Measurements from ENCODE around the gene NEDD4.

Gene NEDD4

DNA sequence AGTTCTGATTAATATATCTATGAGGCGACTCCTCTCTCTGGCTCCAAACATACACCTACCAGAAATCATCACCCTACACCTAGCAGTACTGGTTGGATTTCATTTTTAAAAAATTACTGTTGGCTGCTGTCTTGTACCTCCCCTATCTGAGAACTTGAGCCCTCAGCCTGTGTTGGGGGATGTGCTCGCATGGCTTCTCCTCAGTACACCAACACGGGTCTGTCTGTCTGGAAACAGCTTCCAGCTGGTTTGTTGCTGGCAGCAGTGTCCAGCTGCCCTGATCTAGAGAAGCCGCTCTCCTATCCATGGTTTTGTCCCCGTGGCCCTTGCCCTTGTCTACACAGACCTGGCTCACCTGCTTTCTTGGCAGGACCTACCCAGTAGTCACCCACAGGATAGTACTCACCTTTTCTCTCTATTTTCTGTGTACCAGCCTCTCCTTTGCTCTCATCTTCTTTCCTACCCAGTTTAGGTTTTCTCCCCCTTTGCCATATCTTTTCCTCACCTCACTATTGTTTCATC lies 43.2 kb upstream of the NEDD4 start:
- TF ChIP-seq POLR2A (IDR thresholded peaks at IDR 0.05; ENCODE audit: extremely low read depth, insufficient read length) (no peak), MYC (IDR thresholded peaks at IDR 0.05; ENCODE audit: low read depth, low read length) (no peak)
- TF ChIP-seq, protein P1, sequence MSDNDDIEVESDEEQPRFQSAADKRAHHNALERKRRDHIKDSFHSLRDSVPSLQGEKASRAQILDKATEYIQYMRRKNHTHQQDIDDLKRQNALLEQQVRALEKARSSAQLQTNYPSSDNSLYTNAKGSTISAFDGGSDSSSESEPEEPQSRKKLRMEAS (IDR thresholded peaks at IDR 0.05; ENCODE audit: low read depth, low read length) = no peak
- TF ChIP-seq, protein P2, sequence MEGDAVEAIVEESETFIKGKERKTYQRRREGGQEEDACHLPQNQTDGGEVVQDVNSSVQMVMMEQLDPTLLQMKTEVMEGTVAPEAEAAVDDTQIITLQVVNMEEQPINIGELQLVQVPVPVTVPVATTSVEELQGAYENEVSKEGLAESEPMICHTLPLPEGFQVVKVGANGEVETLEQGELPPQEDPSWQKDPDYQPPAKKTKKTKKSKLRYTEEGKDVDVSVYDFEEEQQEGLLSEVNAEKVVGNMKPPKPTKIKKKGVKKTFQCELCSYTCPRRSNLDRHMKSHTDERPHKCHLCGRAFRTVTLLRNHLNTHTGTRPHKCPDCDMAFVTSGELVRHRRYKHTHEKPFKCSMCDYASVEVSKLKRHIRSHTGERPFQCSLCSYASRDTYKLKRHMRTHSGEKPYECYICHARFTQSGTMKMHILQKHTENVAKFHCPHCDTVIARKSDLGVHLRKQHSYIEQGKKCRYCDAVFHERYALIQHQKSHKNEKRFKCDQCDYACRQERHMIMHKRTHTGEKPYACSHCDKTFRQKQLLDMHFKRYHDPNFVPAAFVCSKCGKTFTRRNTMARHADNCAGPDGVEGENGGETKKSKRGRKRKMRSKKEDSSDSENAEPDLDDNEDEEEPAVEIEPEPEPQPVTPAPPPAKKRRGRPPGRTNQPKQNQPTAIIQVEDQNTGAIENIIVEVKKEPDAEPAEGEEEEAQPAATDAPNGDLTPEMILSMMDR (IDR thresholded peaks at IDR 0.05; ENCODE audit: low read depth, low read length) = no peak
- H3K4me3 ChIP-seq (ENCODE audit: low read depth, low read length) = no peak overlapping the region
- DNase-seq (ENCODE audit: low read depth) = no peak

DNA sequence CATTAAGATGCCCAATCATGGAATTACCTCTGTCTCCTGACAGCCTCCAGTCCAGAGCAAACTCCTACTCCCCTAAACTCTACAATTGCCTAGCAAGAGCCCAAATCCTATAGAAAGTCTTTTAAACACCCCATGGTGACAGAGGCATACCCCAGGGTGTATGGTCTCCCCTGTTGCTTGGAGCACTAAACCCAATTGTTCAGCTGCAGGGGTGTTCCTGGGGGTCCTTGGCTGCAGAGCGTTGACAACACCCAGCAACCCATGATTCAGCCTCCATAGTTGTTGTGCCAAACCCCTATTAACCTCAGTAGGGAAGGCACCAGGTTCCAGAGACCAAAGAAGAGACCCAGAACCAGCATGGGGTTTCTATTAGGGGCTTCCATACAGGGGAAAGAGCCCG lies 41.8 kb upstream of the NEDD4 start:
- DNase-seq (ENCODE audit: low read depth) = no peak
- TF ChIP-seq MYC (IDR thresholded peaks at IDR 0.05; ENCODE audit: low read depth, low read length) = no peak
- TF ChIP-seq, protein P1 (IDR thresholded peaks at IDR 0.05; ENCODE audit: low read depth, low read length) = no peak
- TF ChIP-seq, protein P2 (IDR thresholded peaks at IDR 0.05; ENCODE audit: low read depth, low read length) = no peak
- no peak for TF ChIP-seq POLR2A (IDR thresholded peaks at IDR 0.05; ENCODE audit: extremely low read depth, insufficient read length)
- no peak overlapping the region for H3K4me3 ChIP-seq (ENCODE audit: low read depth, low read length)

DNA sequence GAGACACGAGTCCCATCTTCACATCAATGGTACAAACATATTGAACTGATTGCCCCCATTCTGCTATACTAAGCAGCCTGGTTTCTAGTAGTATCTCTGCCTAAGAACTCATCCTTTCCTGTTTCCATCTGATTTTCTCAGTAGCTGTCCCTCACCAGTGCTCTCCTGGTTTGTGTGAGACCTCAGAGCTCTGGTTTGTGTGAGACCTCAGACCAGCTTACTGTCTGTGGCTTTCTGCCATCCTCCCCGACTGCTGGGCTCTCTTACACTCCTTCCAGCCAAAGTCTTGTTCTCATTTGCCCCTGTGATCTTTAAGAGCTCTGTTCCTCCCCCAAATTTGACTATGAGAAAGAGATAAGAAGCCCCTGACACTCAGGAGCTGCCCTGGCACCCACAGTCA lies 41.1 kb upstream of the NEDD4 start:
- TF ChIP-seq, protein P1 (IDR thresholded peaks at IDR 0.05; ENCODE audit: low read depth, low read length) = no peak
- TF ChIP-seq MYC (IDR thresholded peaks at IDR 0.05; ENCODE audit: low read depth, low read length) = no peak
- TF ChIP-seq, protein P2 (IDR thresholded peaks at IDR 0.05; ENCODE audit: low read depth, low read length) = no peak
- no peak for TF ChIP-seq POLR2A (IDR thresholded peaks at IDR 0.05; ENCODE audit: extremely low read depth, insufficient read length)
- DNase-seq (ENCODE audit: low read depth) = no peak
- H3K4me3 ChIP-seq (ENCODE audit: low read depth, low read length) = no peak overlapping the region

DNA sequence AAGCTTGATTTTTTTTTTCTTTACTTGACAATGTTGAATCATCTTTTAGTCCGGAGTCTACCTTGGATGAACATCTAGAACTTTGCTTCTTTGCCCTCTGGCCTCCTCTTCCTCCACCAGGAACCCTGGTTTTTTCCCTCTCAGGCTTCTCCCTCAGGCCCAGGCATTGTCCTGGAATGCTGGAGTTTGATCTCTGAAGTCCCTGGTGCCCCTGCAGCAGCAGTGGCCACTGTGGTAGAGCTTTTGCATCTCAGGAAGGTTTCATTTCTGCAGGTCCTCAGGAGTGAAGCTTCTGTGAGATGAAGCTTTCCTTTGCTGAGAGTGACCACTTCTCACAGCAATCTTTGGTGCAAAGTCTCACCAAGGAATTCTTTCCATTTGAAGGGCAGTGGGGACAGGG lies 39.0 kb upstream of the NEDD4 start:
- no peak overlapping the region for H3K4me3 ChIP-seq (ENCODE audit: low read depth, low read length)
- TF ChIP-seq MYC (IDR thresholded peaks at IDR 0.05; ENCODE audit: low read depth, low read length) (no peak), POLR2A (IDR thresholded peaks at IDR 0.05; ENCODE audit: extremely low read depth, insufficient read length) (no peak)
- TF ChIP-seq, protein P1 (IDR thresholded peaks at IDR 0.05; ENCODE audit: low read depth, low read length) = no peak
- TF ChIP-seq, protein P2 (IDR thresholded peaks at IDR 0.05; ENCODE audit: low read depth, low read length) = no peak
- DNase-seq (ENCODE audit: low read depth) = no peak

DNA sequence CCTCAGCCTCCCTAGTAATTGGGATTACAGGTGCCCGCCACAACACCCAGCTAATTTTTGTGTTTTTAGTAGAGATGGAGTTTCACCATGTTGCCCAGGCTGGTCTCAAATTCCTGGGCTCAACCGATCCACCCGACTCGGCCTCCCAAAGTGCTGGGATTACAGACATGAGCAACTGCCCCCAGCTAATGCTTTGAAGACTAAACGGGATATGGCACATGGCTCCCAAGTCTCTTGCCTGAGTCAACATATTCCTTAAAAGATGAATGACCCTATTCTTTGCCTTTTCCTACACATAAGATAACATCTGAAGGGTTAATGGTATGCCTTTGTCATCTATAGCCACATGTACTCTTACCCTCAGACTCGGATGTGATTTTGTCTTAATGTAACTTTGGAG lies 38.4 kb upstream of the NEDD4 start:
- no peak for TF ChIP-seq POLR2A (IDR thresholded peaks at IDR 0.05; ENCODE audit: extremely low read depth, insufficient read length)
- TF ChIP-seq, protein P2 (IDR thresholded peaks at IDR 0.05; ENCODE audit: low read depth, low read length) = no peak
- no peak for DNase-seq (ENCODE audit: low read depth)
- H3K4me3 ChIP-seq (ENCODE audit: low read depth, low read length) = no peak overlapping the region

DNA sequence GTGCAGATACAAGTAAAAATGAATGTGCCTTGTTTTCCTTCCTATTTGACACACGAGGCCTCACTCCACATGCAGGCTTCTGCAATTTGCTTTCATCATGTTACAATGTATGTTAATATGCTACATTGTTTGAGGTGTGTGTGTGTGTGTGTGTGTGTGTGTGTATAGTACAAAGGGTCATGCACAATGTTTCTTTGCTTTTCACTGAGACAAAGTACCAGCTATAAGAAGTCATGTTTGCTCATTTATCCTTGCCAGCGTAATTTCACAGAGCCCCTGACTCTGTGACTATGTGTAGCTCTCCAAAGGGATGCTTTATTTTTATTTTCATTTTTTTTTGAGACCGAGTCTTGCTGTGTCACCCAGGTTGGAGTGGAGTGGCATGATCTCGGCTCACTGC lies 38.0 kb upstream of the NEDD4 start:
- no peak for DNase-seq (ENCODE audit: low read depth)
- no peak for TF ChIP-seq POLR2A (IDR thresholded peaks at IDR 0.05; ENCODE audit: extremely low read depth, insufficient read length)
- TF ChIP-seq, protein P1 (IDR thresholded peaks at IDR 0.05; ENCODE audit: low read depth, low read length) = no peak
- TF ChIP-seq, protein P2 (IDR thresholded peaks at IDR 0.05; ENCODE audit: low read depth, low read length) = no peak
- TF ChIP-seq MYC (IDR thresholded peaks at IDR 0.05; ENCODE audit: low read depth, low read length) = no peak

More for the DNA sequence above, 38.0 kb upstream of the NEDD4 start:
- no peak overlapping the region for H3K4me3 ChIP-seq (ENCODE audit: low read depth, low read length)

Data from NB4 (cell line).